ENCODE measurements around the gene REV1.
"Not testable (repeated sequence)": the region's sequence is repeated elsewhere in the genome, so short reads cannot be mapped to it uniquely, and the experiment has no call there.

REV1 gene

GRCh38 chr2:99403084-99403483, 86.7 kb downstream of the REV1 start:
- DNase-seq (ENCODE audit: low spot score) = no peak

- DNase-seq (ENCODE audit: low spot score) = no peak
Observed at GRCh38 chr2:99401841-99402240, 88.0 kb downstream of the REV1 start.

- no peak for DNase-seq (ENCODE audit: low spot score)
Observed at GRCh38 chr2:99399795-99400194, 90.0 kb downstream of the REV1 start.

DNA sequence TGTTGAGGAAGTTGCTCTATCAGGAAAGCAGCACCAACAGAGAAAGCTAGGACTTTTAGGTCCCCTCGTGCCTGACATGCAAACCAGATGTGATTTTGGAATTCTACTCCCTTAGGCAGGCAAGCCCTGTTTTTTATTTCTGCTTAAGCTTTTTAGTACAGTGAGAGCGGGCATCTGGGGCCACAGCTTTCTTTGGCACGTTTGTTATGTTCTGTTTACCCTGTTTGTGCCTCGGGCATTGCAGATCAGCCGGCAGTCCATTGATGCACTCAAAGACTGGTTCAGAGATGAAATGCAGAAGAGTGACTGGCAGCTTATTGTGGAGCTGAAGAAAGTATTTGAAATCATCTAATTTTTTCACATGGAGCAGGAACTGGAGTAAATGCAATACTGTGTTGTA, 90.8 kb downstream of the REV1 start:
- no peak for DNase-seq (ENCODE audit: low spot score)

DNA sequence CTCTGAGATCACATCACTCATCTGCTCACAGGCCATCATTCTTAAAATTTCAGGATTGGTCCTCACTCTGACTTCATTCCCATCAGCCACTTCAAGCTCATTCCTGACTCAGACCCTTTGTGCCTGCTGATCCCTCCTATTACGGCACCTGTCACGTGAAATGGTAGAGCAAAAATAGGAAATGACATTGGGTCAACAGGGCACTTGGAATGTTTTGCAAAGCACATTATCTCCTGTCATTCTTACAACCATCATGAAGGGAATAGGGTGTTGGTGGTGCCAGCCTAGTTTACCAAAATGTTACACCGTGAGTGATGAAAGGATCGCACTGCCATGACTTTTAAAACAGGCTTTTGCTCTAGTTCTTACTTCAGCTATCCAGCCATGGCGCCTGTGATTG, 91.5 kb downstream of the REV1 start:
- no peak for DNase-seq (ENCODE audit: low spot score)

DNA sequence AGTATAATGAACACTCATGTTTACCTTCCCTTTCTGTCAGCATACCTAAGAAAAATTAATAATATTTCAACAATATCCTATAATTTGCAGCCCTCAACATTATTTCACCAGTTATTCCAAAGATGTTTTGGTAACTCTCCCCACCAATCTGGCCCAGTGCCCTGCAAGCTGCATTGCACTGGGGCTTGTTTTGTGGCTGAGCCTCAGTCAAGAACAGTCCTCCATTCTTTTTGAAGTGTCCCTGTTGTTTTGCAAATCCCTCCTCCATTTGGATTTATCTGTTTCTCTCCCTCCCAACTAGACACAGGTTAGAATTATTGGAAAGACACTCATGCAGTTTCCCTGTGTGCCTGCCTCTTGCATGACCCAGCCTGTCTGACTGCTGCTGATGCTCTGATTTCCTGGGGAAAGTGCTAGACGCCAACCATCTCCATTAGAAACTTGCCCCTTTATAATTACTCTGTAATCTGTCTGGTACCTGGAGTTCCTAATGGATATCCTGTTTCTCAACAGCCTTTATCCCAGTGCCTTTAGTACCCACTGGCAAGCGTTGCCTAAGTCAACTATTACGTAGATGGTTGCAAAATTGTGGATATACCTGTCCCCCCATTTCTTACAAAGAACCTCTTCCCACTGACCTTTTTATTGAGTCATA, 92.4 kb downstream of the REV1 start:
- DNase-seq (ENCODE audit: low spot score) = no peak

- DNase-seq (ENCODE audit: low spot score) = no peak
Observed at GRCh38 chr2:99395589-99396130, 94.2 kb downstream of the REV1 start.

DNA sequence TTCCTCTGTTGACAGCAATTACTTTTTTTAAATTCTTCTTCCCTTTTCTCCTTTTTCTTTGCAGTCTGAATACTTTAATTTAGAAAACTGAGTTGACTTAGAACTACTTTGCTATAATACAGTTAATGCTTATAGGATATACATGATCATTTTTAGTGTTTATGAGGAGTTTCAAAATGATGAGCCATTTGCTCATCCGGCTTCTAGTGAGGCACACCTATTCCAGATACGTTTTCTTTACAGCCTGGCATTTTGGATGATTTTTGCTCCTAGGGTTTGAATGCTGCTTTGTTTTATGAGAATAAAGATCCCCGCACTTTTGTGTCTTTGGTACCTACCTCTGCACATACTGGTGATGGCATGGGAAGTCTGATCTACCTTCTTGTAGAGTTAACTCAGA, 99.9 kb downstream of the REV1 start:
- DNase-seq (ENCODE audit: low spot score) = no peak

GRCh38 chr2:99389371-99389770, 100.4 kb downstream of the REV1 start:
- no peak for DNase-seq (ENCODE audit: low spot score)

DNA sequence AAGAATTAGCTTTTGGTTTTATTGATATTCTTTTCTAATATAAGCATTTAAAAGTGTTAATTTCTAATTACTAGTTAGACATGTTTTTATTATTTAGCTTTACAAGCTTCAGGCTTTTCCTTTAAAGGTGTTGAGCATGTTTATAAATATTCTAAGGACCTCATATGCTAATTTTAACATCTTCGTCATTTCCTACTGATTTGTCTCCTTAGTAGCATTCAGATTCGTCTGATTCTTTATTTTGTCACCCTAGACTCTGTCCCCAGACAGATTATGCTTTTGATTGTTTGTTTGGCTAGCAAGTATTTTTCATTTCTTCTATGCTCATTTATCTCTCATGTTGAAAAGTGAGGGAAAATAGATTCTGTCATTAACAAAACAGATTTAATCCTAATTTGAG, 100.9 kb downstream of the REV1 start:
- no peak for DNase-seq (ENCODE audit: low spot score)

DNA sequence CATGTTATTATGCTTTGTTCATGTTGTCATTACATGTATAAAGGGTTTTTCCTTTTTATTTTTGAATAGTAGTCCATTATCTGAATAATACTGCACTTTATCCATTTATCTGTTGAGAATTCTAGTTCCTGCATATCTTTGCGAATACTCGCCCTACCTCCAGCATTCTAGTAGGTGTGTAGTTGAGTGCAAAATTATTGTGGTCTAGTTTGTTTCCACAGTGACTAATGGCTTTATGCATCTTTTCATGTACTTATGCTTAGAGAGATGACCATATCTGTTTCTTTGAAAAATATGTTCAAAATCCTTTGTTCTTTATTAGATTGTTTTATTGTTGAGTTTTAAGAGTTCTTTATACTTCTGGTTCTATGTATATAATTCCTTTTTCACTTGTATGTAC, 103.8 kb downstream of the REV1 start:
- DNase-seq (ENCODE audit: low spot score) = no peak

DNA sequence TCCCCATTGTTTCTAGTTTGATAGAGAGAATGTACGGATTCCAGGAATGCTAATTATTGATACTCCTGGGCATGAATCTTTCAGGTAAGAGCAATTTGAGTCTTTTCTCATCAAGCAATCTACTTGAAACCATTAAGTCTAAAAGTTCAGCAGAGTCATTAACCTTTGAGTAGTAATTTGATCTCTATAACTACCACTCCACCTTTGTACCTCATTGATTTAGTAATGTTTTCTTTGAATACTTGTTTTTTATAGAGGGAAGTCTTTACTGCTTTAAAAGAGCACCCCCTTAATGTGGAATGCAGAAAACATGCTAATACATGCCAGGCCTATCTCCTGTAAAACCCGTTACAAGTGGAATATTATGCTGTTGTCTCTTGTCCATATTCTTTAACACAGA, 107.7 kb downstream of the REV1 start:
- no peak for DNase-seq (ENCODE audit: low spot score)

DNA sequence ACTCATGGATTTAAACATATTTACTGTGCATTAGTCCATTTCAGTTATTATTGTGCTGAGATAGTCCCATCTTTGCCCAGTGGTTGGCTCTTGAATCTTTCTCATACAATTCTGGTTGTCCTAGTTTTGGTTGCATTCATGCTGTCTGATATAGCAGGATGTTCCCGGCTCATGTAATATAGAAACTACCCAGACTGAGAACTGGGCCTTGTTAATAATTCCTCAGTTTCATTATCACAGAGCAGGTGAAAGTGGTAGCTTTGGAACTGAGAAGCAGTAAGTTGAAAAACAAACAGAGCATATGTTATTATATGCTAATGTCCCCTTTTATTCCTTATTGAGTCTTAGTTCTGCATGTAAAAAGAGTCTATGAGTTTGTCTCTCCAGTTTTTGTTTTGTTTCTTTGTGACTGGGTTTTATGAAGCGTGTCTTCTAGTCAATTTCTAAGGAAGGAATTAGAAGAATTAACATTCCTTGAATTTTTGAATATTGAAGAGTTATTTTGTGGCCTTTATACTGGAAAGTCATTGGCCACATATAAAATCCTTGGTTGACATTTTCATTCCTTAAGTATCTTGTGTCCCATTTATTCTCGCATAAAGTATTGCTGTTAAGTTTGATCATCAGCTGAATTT, 109.3 kb downstream of the REV1 start:
- DNase-seq (ENCODE audit: low spot score) = no peak

DNA sequence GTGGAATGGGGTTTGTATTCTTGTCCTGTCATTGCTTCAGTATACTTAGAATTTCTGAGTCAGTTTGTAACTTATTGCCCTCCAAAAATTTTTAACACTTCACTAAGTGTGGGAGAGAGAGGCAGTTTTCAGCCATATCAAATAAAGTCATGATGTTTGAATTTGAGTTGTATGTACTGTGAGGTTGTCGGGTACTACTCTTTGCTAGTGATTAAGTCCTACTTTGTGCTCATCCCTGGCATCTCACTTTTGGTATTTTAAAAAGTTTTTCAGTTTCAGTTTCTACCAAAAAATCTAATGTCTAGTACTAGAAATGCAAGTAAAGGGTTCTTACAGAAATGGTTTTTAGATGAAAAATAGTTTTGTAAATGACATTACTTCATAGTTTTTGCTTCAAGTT, 111.9 kb downstream of the REV1 start:
- no peak for DNase-seq (ENCODE audit: low spot score)

- no peak for DNase-seq (ENCODE audit: low spot score)
Observed at GRCh38 chr2:99376254-99376864, 113.5 kb downstream of the REV1 start.

GRCh38 chr2:99374747-99375146, 115.1 kb downstream of the REV1 start:
- no peak for DNase-seq (ENCODE audit: low spot score)

- DNase-seq (ENCODE audit: low spot score) = no peak
Observed at GRCh38 chr2:99373144-99373543, 116.7 kb downstream of the REV1 start.

GRCh38 chr2:99368854-99369253, 121.0 kb downstream of the REV1 start:
- not testable (repeated sequence) for DNase-seq (ENCODE audit: low spot score)

- DNase-seq (ENCODE audit: low spot score) = no peak
Observed at GRCh38 chr2:99365661-99366060, 124.2 kb downstream of the REV1 start.

GRCh38 chr2:99356853-99357252, 133.0 kb downstream of the REV1 start:
- no peak for DNase-seq (ENCODE audit: low spot score)

DNA sequence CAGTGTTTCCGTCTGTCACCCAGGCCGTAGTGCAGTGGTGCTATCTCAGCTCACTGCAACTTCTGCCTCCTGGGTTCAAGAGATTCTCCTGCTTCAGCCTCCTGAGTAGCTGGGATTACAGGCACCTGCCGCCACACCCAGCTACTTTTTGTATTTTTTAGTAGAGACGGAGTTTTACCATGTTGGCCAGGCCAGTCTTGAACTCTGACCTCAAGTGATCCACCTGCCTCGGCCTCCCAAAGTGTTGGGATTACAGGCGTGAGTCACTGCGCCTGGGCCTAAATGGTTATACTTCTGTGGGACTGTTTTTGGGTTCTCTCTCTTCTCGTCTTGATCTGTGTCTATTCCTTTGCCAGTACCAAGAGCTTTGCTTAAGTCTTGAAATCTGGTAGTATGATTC, 135.0 kb downstream of the REV1 start:
- DNase-seq (ENCODE audit: low spot score) = not testable (repeated sequence)

DNA sequence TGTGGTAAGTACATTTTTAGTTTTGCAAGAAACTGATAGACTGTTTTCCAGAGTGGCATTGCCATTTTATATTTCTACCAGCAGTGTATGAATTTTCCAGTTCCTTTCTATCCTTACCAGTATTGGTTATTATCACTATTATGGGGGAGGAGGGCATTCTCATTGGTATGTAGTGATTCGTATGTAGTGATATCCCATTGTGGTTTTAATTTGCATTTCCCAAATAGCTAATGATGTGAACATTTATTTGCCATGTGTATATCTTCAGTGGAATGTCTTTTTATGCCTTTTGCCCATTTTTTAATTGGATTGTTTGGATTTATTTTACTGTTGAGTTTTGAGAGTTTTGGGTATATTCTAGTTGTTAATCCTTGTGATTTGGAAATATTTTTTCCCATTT, 135.7 kb downstream of the REV1 start:
- DNase-seq (ENCODE audit: low spot score) = no peak

Measured in germinal center (tissue), 1 donor.